HG03175 (cell line): ENCODE results near the gene MYL10.

ENCODE experiments used
- ATAC-seq: cut with Tn5 transposase; IDR thresholded peaks from one replicate; pipeline ENCODE4 v1.9.1; 2021; ENCODE audit warnings: mild to moderate bottlenecking, moderate library complexity; ENCODE audit not compliant: unreplicated experiment

MYL10 gene

DNA sequence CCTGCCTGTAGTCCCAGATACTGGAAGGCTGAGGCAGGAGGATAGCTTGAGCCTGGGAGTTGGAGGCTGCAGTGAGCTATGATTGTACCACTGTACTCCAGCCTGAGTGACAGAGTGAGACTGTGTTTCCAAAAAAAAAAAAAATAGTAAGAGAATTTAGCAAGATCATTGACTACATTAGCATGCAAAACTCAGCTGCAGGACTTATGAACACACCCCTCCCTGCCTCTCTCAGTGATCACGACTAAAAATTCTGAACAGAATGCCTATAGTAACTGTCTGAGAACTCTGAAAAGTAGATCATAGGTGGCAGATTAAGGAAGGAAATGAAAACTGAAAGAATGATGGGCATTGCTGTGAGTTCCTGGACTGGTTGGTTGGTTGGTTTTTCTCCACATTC, 50.5 kb downstream of the MYL10 start:
- no peak for ATAC-seq

- no peak for ATAC-seq
Observed at GRCh38 chr7:101576998-101577397, 52.1 kb downstream of the MYL10 start.

- no peak for ATAC-seq
Observed at GRCh38 chr7:101575721-101576120, 53.4 kb downstream of the MYL10 start.

- no peak for ATAC-seq
Observed at GRCh38 chr7:101575168-101575567, 53.9 kb downstream of the MYL10 start.

- ATAC-seq, result no peak
Observed at GRCh38 chr7:101572156-101572555, 56.9 kb downstream of the MYL10 start.

GRCh38 chr7:101567230-101567629, 61.9 kb downstream of the MYL10 start:
- no peak for ATAC-seq

DNA sequence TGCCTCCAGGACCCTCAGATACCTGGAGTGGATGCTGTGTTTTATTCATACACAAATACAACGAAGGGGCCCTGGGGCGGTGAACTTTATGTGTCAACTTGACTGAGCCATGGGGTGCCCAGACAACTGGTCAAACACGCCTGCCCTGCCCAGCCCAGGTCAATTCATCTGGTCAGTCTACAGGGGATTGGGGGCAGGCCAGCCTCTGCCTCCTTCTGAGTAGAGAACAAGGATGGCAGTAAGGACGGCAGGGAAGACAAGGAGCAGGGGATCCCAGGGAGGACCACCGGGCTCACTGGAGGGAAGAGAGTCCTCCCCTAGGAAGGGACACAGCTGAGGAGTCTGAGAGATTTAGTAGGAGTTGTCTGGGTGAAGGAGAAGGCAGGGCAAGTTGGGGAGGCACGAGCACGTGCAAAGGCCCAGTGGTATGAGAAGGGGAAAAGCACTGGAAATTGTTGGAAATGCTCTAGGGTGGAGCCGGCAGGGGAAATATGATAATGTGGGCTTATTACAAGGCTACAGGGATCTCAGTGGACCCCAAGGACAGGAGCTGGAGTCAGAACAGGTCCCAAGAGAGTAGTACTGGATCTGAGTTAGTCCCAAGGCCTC, 63.4 kb downstream of the MYL10 start:
- ATAC-seq, result no peak

- ATAC-seq, result no peak
Observed at GRCh38 chr7:101564778-101565211, 64.3 kb downstream of the MYL10 start.

GRCh38 chr7:101563943-101564777, 64.9 kb downstream of the MYL10 start:
- ATAC-seq, result no peak
